A673 (cell line): Measurements from ENCODE around the gene ZSCAN21.

Experiments used
- CTCF ChIP-seq: fragments of 300-800, 200-600 bp; sonication (generic); conservative IDR thresholded peaks from 2 replicates; pipeline ENCODE4 v1.5.1; 2017; ENCODE audit warnings: low read depth, mild to moderate bottlenecking, antibody characterized with exemption, low read length, moderate library complexity, mixed read lengths
- EZH2 ChIP-seq: fragments of 200-600 bp; sonication (generic); IDR thresholded peaks from 2 replicates; pipeline ENCODE4 v1.6.1; 2017; ENCODE audit warnings: borderline replicate concordance, low read depth, mild to moderate bottlenecking, mixed read lengths, antibody characterized with exemption, low read length; ENCODE audit not compliant: poor library complexity, severe bottlenecking

- TF ChIP-seq CTCF (no peak), EZH2 (no peak)
Observed at GRCh38 chr7:100023526-100023925, 26.0 kb upstream of the ZSCAN21 start.
